SU-DHL-6 (cell line): ENCODE results near the gene TMEM11.

ENCODE experiments used
- H2AFZ ChIP-seq: fragments of 200-600 bp; sonication (generic); 2 replicates; pipeline ENCODE4 v1.6.1; 2014; ENCODE audit warnings: low read depth, mild to moderate bottlenecking, moderate library complexity, mixed read lengths, antibody characterized with exemption, low read length; ENCODE audit not compliant: severe bottlenecking
- H3F3A ChIP-seq: fragments of 200-600 bp; shearing (Covaris generic); 2 replicates; pipeline ENCODE4 v1.6.0; 2016; ENCODE audit warnings: antibody characterized with exemption, mild to moderate bottlenecking; ENCODE audit not compliant: insufficient read depth
- H3K27ac ChIP-seq: fragments of 200-600 bp; sonication (generic); 2 replicates; pipeline ENCODE4 v1.5.1; 2016; ENCODE audit warnings: low read depth, mild to moderate bottlenecking, low read length, moderate library complexity, mixed read lengths
- H3K27me3 ChIP-seq: fragments of 200-600 bp; sonication (generic), shearing (Covaris generic); 2 replicates; pipeline ENCODE4 v1.6.0; 2014; ENCODE audit warnings: mild to moderate bottlenecking, low read length
- H3K36me3 ChIP-seq: fragments of 200-600 bp; sonication (generic); 2 replicates; pipeline ENCODE4 v1.6.1; 2014; ENCODE audit warnings: mild to moderate bottlenecking, low read length, mixed read lengths
- H3K4me2 ChIP-seq: fragments of 300-600, 200-600 bp; shearing (Covaris generic), sonication (generic); 2 replicates; pipeline ENCODE4 v1.6.0; 2014; ENCODE audit warnings: low read length, low read depth, mild to moderate bottlenecking; ENCODE audit not compliant: poor library complexity, severe bottlenecking
- H3K4me3 ChIP-seq: fragments of 200-600 bp; sonication (generic); 2 replicates; pipeline ENCODE4 v1.5.1; 2014; ENCODE audit warnings: antibody characterized with exemption, low read length, mild to moderate bottlenecking, mixed read lengths; ENCODE audit not compliant: insufficient read depth, poor library complexity, severe bottlenecking
- H3K79me2 ChIP-seq: fragments of 200-600 bp; sonication (generic); 2 replicates; pipeline ENCODE4 v1.6.1; 2014; ENCODE audit warnings: mild to moderate bottlenecking, low read length, moderate library complexity; ENCODE audit not compliant: insufficient read depth
- H3K9ac ChIP-seq: fragments of 200-600 bp; sonication (generic); 2 replicates; pipeline ENCODE4 v1.7.0; 2014; ENCODE audit warnings: mild to moderate bottlenecking, low read length
- H3K9me2 ChIP-seq: fragments of 200-600 bp; sonication (generic); replicated peaks from 2 replicates; pipeline ENCODE4 v1.6.1; 2014; ENCODE audit warnings: low read length; ENCODE audit not compliant: insufficient read depth
- H3K9me3 ChIP-seq: fragments of 200-600 bp; sonication (generic); 2 replicates; pipeline ENCODE4 v1.6.1; 2014; ENCODE audit warnings: low read length, mixed read lengths; ENCODE audit not compliant: insufficient read depth
- H4K20me1 ChIP-seq: fragments of 200-600 bp; sonication (generic); 2 replicates; pipeline ENCODE4 v1.6.1; 2014; ENCODE audit warnings: low read depth, mild to moderate bottlenecking, antibody characterized with exemption, low read length, moderate library complexity, mixed read lengths
- CTCF ChIP-seq: fragments of 200-600 bp; sonication (generic); IDR thresholded peaks from one replicate; pipeline ENCODE4 v1.5.1; 2017; ENCODE audit warnings: antibody characterized with exemption, mild to moderate bottlenecking, low read length, moderate library complexity; ENCODE audit not compliant: insufficient read depth, poor library complexity, severe bottlenecking
- EZH2phosphoT487 ChIP-seq: fragments of 200-600 bp; sonication (generic), shearing (Covaris generic); conservative IDR thresholded peaks from 2 replicates; pipeline ENCODE4 v1.6.1; 2018; ENCODE audit warnings: mild to moderate bottlenecking, antibody characterized with exemption, low read length, moderate library complexity, mixed read lengths

TMEM11 gene

GRCh38 chr17:21223086-21223485, 9.1 kb upstream of the TMEM11 start:
- H3K9me2 ChIP-seq: no peaks in the 10 kb centered on the region
- no peak overlapping the region for H2AFZ ChIP-seq
- TF ChIP-seq CTCF: no peak
- TF ChIP-seq EZH2phosphoT487: no peak
- H3K4me3 ChIP-seq: no peak overlapping the region
- H4K20me1 ChIP-seq: no peaks in the 10 kb centered on the region
- no peak overlapping the region for H3K9ac ChIP-seq
- H3K79me2 ChIP-seq: peaks cover 7% of the 10 kb centered on the region
- no peaks in the 10 kb centered on the region for H3K36me3 ChIP-seq
- H3K4me2 ChIP-seq: no peak overlapping the region
- H3K27ac ChIP-seq: no peak overlapping the region
- H3K27me3 ChIP-seq: no peaks in the 10 kb centered on the region
- no peaks in the 10 kb centered on the region for H3K9me3 ChIP-seq
- H3F3A ChIP-seq: no peaks in the 10 kb centered on the region

GRCh38 chr17:21218831-21219380, 4.9 kb upstream of the TMEM11 start:
- Histone ChIP-seq H3K27ac (no peak overlapping the region), H4K20me1 (no peaks in the 10 kb centered on the region), H3F3A (no peaks in the 10 kb centered on the region), H3K9me3 (no peaks in the 10 kb centered on the region), H3K27me3 (no peaks in the 10 kb centered on the region), H3K9me2 (no peaks in the 10 kb centered on the region), H2AFZ (no peak overlapping the region), H3K4me2 (no peak overlapping the region), H3K36me3 (no peaks in the 10 kb centered on the region), H3K4me3 (no peak overlapping the region), H3K79me2 (peaks cover 41% of the 10 kb centered on the region), H3K9ac (no peak overlapping the region)
- TF ChIP-seq CTCF (no peak), EZH2phosphoT487 (no peak)

GRCh38 chr17:21218101-21218500, 4.1 kb upstream of the TMEM11 start:
- Histone ChIP-seq H3K4me2 (no peak overlapping the region), H3F3A (no peaks in the 10 kb centered on the region), H3K36me3 (no peaks in the 10 kb centered on the region), H3K27ac (no peak overlapping the region), H2AFZ (no peak overlapping the region), H3K79me2 (peaks cover 48% of the 10 kb centered on the region), H3K4me3 (no peak overlapping the region), H3K27me3 (no peaks in the 10 kb centered on the region), H4K20me1 (peaks cover under 1% of the 10 kb centered on the region; the same call in 1 of the 2 replicates), H3K9me3 (no peaks in the 10 kb centered on the region), H3K9ac (no peak overlapping the region), H3K9me2 (no peaks in the 10 kb centered on the region)
- no peak for TF ChIP-seq CTCF
- no peak for TF ChIP-seq EZH2phosphoT487
